Mucosa of descending colon (tissue), 3 donors: ENCODE data around the gene RNF6. TPM values are rescaled to one million over a fixed set of nuclear protein-coding genes. Genes with fewer than 3 reads are reported as not detected.

ENCODE experiments used
- ATAC-seq: fragments of 200-7000 bp; cut with Tn5 transposase; one replicate; pipeline ENCODE4 v1.9.1; 2020; ENCODE audit warnings: mild to moderate bottlenecking, moderate library complexity
- DNase-seq, 3 donors: peaks; one replicate each; pipeline ENCODE4 v3.0.0-alpha.2; 2020
- H3K36me3 ChIP-seq: fragments of 200-600 bp; one replicate; pipeline ENCODE4 v1.8.0; 2021; ENCODE audit warnings: low read depth, mild to moderate bottlenecking
- H3K4me1 ChIP-seq: fragments of 200-600 bp; one replicate; pipeline ENCODE4 v1.8.0; 2021; ENCODE audit warnings: low read depth, mild to moderate bottlenecking
- H3K4me3 ChIP-seq: fragments of 200-600 bp; one replicate; pipeline ENCODE4 v1.8.0; 2021; ENCODE audit warnings: mild to moderate bottlenecking
- H3K9me3 ChIP-seq: fragments of 200-600 bp; one replicate; pipeline ENCODE4 v1.8.0; 2021; ENCODE audit warnings: mild to moderate bottlenecking
- intact Hi-C, 2 donors: fragments of 100-400 bp; cut with DNase I in 1 of 2; cut with micrococcal nuclease in 1 of 2; formaldehyde crosslinking; loops; one replicate each; pipeline versions ENCODE4 v1.11.0 to v1.11.1; 2022; cut with DNase I, micrococcal nuclease
- total RNA-seq, 3 donors: library from RNA; stranded (reverse); fragmentation: NEBNext Ultra II Directional in 2 of 3; extraction: Animal tissue kit (Norgen Biotek cat#: 25700) in 2 of 3; gene quantifications; one replicate each; pipeline versions ENCODE4 v1.2.1 to v1.2.4, GENCODE V29; 2021 to 2023
- TF ChIP-seq, protein P1 (sequence below): fragments of 200-600 bp; IDR thresholded peaks from one replicate; pipeline ENCODE4 v1.8.0; 2022; ENCODE audit warnings: antibody characterized with exemption, mild to moderate bottlenecking
- donor health status: DM: no; HTN: no; CAD: no; lungs with moderate emphysema.
- donor health status: DM: no; HTN: no; CAD: no.
- donor health status: DM: no; HTN: yes; CAD: no.

Gene RNF6
- total RNA-seq, 3 donors from 2014 or later = 35.4 to 41.6 (median 35.8) TPM

DNA sequence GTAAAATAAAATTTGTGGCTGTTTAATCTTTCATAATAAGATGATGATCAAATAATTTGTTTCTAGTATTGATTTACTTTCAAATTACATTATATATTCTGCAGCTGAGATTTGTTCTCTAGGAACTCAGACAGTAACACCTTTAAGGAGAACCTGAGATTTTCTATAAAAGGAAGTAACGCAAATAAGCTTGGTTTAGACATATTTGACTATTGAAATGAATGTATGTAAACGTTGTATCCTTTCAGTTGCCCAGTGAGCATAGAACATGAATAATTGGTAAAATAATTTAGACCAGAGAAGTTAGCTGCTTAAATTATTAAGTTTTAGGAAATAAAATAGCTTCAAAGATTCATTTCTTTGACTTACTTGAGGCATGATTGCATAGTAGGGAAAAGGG lies 34.9 kb upstream of the RNF6 start:
- intact Hi-C loops = no loop called here
- no peak for DNase-seq
- ATAC-seq = no peak
- Histone ChIP-seq H3K9me3 (no peaks in the 10 kb centered on the region), H3K4me3 (no peak overlapping the region), H3K4me1 (peaks cover 17% of the 10 kb centered on the region), H3K36me3 (no peaks in the 10 kb centered on the region)
- TF ChIP-seq, protein P1, sequence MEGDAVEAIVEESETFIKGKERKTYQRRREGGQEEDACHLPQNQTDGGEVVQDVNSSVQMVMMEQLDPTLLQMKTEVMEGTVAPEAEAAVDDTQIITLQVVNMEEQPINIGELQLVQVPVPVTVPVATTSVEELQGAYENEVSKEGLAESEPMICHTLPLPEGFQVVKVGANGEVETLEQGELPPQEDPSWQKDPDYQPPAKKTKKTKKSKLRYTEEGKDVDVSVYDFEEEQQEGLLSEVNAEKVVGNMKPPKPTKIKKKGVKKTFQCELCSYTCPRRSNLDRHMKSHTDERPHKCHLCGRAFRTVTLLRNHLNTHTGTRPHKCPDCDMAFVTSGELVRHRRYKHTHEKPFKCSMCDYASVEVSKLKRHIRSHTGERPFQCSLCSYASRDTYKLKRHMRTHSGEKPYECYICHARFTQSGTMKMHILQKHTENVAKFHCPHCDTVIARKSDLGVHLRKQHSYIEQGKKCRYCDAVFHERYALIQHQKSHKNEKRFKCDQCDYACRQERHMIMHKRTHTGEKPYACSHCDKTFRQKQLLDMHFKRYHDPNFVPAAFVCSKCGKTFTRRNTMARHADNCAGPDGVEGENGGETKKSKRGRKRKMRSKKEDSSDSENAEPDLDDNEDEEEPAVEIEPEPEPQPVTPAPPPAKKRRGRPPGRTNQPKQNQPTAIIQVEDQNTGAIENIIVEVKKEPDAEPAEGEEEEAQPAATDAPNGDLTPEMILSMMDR = no peak

DNA sequence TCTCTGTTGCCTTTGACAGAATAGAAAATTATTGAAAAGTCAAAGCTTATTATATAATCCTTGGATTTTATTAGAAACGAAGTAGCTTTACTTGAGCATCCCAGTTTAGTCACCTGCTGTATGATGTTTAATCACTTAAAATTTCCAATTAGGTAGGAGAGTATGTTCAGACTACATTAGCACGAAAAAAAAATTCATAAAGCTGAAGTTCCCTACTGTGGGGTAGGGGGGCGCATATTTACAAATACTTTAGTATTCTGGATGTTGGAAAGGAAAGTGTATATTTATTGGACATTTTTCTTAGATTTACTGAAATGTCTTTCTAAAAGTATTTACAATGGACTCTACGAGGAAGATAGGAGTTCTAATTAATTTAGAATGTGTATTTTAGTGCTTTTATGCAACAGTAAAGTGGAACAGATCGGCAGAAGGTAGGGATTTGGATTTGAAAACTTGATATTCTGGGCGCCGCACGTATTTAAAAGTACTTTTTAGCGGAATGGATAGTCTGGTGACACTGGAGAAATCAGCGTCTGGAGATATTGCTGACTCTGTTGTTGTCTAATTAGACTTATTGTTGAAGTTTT lies 33.7 kb upstream of the RNF6 start:
- H3K4me1 ChIP-seq = peaks cover 17% of the 10 kb centered on the region
- intact Hi-C loops = no loop called here
- no peak overlapping the region for H3K4me3 ChIP-seq
- ATAC-seq (no peak), DNase-seq (no peak)
- TF ChIP-seq, protein P1 = no peak
- no peaks in the 10 kb centered on the region for H3K9me3 ChIP-seq
- no peaks in the 10 kb centered on the region for H3K36me3 ChIP-seq

GRCh38 chr13:26255115-26255514 lies 33.0 kb upstream of the RNF6 start:
- DNase-seq (no peak), ATAC-seq (no peak)
- Histone ChIP-seq H3K4me3 (peak overlapping the region; percentile 92), H3K36me3 (no peaks in the 10 kb centered on the region), H3K9me3 (no peaks in the 10 kb centered on the region), H3K4me1 (peaks cover 17% of the 10 kb centered on the region)
- TF ChIP-seq, protein P1 = no peak
- intact Hi-C loops = no loop called here

- intact Hi-C loops = no loop called here
- Histone ChIP-seq H3K4me1 (peaks cover 17% of the 10 kb centered on the region), H3K4me3 (peak overlapping the region; percentile 92), H3K9me3 (no peaks in the 10 kb centered on the region), H3K36me3 (no peaks in the 10 kb centered on the region)
- TF ChIP-seq, protein P1 = no peak
- peak; percentile 71 to 82 (median 78) for DNase-seq
- peak; percentile 77 for ATAC-seq
These were observed 32.5 kb upstream of the RNF6 start for GRCh38 chr13:26254583-26255111.

DNA sequence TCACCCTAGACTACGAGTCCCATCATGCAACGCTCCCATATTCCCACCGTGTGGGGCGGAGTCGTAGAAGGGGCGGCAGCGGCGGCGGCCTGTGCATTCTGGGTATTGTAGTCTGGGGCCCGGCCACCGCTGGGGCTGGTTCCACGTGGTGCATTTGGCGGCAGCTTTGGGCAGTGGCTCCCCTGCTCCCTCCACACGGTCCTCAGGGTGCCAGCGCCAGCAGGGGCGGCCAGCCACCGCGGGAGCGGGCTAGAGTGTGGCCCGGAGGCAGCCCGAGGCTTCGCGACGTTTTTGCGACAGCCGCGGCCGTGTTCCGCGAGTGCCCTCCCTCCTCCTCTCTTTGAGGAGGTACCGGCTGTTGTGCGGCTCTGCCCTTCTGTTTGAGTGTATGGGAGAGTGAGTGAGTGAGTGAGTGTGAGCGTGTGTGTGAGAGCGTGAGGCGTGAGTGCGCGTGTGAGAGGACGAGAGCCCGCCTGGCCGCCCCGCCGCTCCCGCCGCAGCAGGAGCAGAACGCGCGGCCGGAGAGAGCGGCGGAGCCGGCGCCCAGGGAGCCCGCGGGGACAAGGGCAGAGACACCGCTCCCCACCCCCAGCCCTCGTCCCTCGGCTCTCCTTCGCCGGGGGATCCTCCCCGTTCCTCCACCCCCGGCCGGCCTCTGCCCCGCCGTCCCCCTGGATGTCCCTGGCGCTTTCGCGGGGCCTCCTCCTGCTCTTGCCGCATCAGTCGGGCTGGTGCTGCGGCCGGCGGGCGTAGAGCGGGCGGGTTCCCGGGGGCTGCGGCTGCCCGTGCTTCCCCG lies 31.9 kb upstream of the RNF6 start, which contains the start of gene CDK8:
Gene CDK8 (plus strand): TSS at position 343 of the 796 bp plus-strand sequence. CDS start 513 bp downstream, outside the sequence.
- ATAC-seq (peak; percentile 95), DNase-seq (peak; percentile 93 to 98 (median 94))
- intact Hi-C loops = no loop called here
- no peaks in the 10 kb centered on the region for H3K36me3 ChIP-seq
- H3K9me3 ChIP-seq = no peaks in the 10 kb centered on the region
- peaks cover 17% of the 10 kb centered on the region for H3K4me1 ChIP-seq
- TF ChIP-seq, protein P1 = no peak
- H3K4me3 ChIP-seq = peak within 1 kb of the TSS; percentile 92
